Peyer's patch (tissue), 4 donors: Measurements from ENCODE around the gene TRAPPC10.
"Not testable (repeated sequence)": the region's sequence is repeated elsewhere in the genome, so short reads cannot be mapped to it uniquely, and the experiment has no call there.

Experiments used
- POLR2A ChIP-seq, 2 donors: fragments of 450-650 bp; IDR thresholded peaks; one replicate each; pipeline ENCODE4 v1.5.1; 2017; ENCODE audit warnings: antibody characterized with exemption in 2 of 2, mild to moderate bottlenecking in 2 of 2, moderate library complexity in 2 of 2
- TF ChIP-seq, protein P1 (sequence below), 6 experiments: fragments of 450-650 bp in 4 of 6; fragments of 200-600 bp in 2 of 6; sonication (generic) in 1 of 6; IDR thresholded peaks; one replicate each; pipeline ENCODE4 v1.5.1; 2017 to 2019; ENCODE audit warnings: antibody characterized with exemption in 6 of 6, mild to moderate bottlenecking in 3 of 6, moderate library complexity in 1 of 6

DNA sequence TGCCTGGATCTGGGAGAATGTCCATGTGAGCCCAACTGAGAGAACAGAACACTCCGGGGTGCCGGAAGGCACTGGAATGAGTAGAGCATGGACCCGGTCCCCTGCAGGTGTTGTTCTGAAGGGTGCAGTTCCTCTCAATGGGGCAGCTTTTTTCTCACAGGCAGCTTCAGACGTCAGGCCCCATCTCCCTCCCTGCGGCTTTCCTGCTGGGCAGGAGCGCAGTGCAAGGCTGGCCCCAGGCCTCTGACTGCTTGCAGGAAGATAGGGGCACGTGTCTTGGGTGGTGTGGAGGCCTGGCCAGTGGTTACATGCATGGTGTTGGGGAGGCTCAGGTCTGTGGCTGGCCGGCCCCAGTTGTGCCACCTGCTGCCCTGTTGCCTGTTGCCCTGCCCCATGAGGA, 131.9 kb downstream of the TRAPPC10 start:
- TF ChIP-seq, protein P1, sequence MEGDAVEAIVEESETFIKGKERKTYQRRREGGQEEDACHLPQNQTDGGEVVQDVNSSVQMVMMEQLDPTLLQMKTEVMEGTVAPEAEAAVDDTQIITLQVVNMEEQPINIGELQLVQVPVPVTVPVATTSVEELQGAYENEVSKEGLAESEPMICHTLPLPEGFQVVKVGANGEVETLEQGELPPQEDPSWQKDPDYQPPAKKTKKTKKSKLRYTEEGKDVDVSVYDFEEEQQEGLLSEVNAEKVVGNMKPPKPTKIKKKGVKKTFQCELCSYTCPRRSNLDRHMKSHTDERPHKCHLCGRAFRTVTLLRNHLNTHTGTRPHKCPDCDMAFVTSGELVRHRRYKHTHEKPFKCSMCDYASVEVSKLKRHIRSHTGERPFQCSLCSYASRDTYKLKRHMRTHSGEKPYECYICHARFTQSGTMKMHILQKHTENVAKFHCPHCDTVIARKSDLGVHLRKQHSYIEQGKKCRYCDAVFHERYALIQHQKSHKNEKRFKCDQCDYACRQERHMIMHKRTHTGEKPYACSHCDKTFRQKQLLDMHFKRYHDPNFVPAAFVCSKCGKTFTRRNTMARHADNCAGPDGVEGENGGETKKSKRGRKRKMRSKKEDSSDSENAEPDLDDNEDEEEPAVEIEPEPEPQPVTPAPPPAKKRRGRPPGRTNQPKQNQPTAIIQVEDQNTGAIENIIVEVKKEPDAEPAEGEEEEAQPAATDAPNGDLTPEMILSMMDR (IDR thresholded peaks at IDR 0.05) = not testable (repeated sequence)
- not testable (repeated sequence) for TF ChIP-seq POLR2A (IDR thresholded peaks at IDR 0.05)
